Fibroblast of pulmonary artery (primary cell): Measurements from ENCODE around the gene USB1.

Experiments
- DNase-seq: peaks from one replicate; pipeline ENCODE4 v3.0.0-alpha.2; 2010; ENCODE audit warnings: low read depth
- H3K4me3 ChIP-seq: replicated peaks from 2 replicates; pipeline ENCODE4 v1.5.1; 2011; ENCODE audit warnings: low read depth, mild to moderate bottlenecking, control low read depth, low read length, moderate library complexity
- TF ChIP-seq, protein P1 (sequence below): IDR thresholded peaks from 2 replicates; pipeline ENCODE4 v1.5.1; 2011; ENCODE audit warnings: mild to moderate bottlenecking, control low read depth, low read length, inconsistent platforms; ENCODE audit errors: missing control alignments

The USB1 gene

GRCh38 chr16:58053682-58054005 is 52.4 kb downstream of the USB1 start:
- no peak overlapping the region for H3K4me3 ChIP-seq
- DNase-seq = no peak
- TF ChIP-seq, protein P1, sequence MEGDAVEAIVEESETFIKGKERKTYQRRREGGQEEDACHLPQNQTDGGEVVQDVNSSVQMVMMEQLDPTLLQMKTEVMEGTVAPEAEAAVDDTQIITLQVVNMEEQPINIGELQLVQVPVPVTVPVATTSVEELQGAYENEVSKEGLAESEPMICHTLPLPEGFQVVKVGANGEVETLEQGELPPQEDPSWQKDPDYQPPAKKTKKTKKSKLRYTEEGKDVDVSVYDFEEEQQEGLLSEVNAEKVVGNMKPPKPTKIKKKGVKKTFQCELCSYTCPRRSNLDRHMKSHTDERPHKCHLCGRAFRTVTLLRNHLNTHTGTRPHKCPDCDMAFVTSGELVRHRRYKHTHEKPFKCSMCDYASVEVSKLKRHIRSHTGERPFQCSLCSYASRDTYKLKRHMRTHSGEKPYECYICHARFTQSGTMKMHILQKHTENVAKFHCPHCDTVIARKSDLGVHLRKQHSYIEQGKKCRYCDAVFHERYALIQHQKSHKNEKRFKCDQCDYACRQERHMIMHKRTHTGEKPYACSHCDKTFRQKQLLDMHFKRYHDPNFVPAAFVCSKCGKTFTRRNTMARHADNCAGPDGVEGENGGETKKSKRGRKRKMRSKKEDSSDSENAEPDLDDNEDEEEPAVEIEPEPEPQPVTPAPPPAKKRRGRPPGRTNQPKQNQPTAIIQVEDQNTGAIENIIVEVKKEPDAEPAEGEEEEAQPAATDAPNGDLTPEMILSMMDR = no peak

DNA sequence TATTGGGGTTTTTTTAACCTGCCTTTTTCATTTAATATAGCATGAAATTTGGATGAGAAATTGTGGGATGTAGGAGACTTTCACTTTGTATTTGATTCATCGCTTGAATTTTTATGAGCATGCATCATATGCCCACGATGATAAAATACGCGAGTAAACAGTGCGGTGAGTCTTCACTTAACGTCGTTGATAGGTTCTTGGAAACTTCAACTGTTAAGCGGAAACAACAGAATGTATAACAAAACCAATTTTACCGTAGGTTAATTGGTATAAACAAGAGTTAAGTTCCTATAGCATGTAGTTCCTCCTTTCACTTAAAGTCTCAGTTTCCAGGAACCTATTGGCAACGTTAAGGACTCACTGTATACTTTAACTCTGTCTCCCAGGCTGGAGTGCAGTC is 53.1 kb downstream of the USB1 start:
- TF ChIP-seq, protein P1 = no peak
- no peak for DNase-seq
- H3K4me3 ChIP-seq = no peak overlapping the region

DNA sequence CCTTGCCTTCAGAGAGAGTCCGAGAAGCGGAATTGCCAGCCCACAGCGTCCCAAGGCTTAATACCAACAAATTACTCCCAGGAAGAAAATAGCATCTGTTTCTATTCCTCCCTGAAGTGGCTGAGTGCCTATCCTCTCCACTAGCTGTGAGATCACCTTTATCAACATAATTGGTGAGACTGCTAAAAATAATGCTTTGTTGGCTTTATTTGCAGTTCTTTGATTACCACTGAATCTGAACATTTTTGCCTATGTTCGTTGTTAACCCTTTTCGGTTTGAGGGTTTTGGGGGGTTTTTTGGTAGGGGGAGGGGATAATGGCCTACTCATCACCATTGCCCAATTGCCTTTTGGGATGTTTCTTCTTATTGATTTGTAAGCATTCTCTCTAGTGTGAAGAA is 55.4 kb downstream of the USB1 start:
- no peak for DNase-seq
- TF ChIP-seq, protein P1 = no peak

DNA sequence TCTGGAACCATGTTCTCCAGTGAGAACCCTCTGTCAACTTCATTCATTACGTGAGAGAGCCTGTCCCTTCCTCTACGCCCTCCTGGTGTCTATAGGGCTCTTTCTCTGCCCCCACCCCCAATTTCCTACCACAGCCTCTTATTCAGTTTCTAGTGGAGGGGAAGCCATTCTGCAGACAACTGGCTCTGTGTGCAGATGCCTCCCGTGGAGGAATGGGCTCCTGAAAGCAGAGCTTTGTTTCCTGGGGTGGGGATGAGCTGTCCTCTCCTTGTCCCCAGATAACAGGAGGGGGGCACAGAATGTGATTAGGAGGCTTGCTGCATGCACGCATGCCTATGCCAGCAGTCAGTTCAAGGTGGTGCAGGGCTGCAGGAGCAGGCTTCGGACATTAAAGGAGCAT is 55.9 kb downstream of the USB1 start:
- H3K4me3 ChIP-seq = no peak overlapping the region
- TF ChIP-seq, protein P1 = no peak
- no peak for DNase-seq

More for the DNA sequence above, 55.4 kb downstream of the USB1 start:
- no peak overlapping the region for H3K4me3 ChIP-seq

DNA sequence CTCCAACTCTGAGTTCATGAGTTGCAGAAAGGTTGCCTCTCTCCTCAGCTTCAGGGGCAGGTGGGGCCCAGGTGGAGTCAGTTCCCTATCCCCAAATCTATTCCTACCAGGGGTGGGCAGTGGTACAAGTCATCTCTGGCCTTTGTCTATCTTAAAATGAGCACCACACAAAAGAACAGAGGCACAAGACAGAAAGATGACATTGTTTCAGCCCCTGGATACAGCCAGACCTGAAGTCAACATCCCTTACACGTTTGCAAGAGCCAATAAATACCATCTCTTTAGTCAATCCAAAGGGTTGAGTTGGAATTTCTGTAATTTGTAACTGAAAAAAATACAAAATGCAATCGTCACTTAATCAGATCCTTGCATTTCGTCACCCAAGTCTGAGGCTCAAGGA is 56.6 kb downstream of the USB1 start:
- no peak overlapping the region for H3K4me3 ChIP-seq
- TF ChIP-seq, protein P1 = no peak
- DNase-seq = no peak

DNA sequence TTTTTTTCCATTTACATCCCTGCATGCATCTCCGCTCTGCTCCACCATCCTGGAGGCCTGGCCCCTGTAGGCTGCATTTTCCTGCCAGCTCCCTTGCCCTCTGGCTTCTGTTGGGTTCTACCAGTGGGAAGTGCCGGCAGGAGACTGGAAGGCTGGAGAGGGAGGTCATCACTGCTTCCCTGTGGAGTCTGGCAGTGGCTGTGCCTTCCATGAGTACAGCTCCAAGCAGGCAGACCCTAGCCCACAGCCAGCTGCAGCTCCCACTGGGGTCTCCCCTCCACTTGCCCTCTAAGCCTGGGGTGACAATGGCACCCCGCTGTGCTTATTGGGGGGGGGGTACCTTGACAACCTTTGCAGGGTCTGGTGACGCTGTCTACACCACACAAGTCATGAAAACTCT is 61.6 kb downstream of the USB1 start:
- TF ChIP-seq, protein P1 = no peak
- no peak for DNase-seq
- H3K4me3 ChIP-seq = no peak overlapping the region

DNA sequence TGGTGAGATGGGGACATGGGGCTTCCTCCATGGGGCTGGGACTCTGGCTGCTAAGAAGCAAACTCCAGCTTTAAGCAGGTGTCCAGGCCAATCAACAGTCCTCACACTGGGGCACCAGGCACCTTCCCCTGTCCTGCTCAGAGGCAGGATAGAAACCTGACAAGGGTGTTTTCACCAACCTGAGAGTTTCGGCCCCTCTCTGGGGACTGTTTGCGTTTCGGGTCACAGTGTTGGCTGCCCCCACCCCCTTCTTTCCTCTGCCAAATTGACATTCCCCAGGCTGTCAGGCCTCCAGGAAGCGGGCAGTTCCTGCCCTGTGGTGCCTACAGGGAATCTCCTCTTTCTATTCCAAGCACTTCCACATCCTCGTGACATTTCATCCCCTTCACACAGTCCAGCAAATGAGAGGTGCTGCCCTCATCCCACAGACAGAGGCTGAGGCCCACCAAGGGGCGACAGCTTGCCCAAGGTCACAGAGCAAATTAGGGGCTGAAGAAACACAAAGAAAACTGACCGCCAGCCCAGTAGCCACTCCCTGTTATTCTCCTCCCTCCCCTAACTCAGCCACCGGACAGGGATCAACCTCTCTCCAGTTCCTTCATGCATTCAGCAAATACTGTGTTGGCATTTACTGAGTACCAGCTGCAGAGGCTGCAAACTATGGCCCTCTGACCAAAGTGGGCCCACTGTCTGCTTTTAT is 62.3 kb downstream of the USB1 start:
- no peak overlapping the region for H3K4me3 ChIP-seq
- DNase-seq = no peak
- TF ChIP-seq, protein P1 = no peak
